GF-D8 (cell line): ENCODE results near the gene MOXD1.

ENCODE experiments used
- DNase-seq: peaks from one replicate; lab custom pipeline; 2025; lab: John Stamatoyannopoulos, UW

The MOXD1 gene

GRCh38 chr6:132399376-132400074 is 1.8 kb downstream of the MOXD1 start:
- DNase-seq, result no peak

GRCh38 chr6:132395015-132395597 is 6.2 kb downstream of the MOXD1 start:
- no peak for DNase-seq

- DNase-seq, result no peak
These were observed 8.5 kb downstream of the MOXD1 start for GRCh38 chr6:132392792-132393191.

GRCh38 chr6:132392270-132392646 is 9.0 kb downstream of the MOXD1 start:
- no peak for DNase-seq

- no peak for DNase-seq
These were observed 9.6 kb downstream of the MOXD1 start for GRCh38 chr6:132391391-132392269.

- DNase-seq, result no peak
These were observed 10.8 kb downstream of the MOXD1 start for GRCh38 chr6:132390451-132390850.

- no peak for DNase-seq
These were observed 11.3 kb downstream of the MOXD1 start for GRCh38 chr6:132390017-132390416.

GRCh38 chr6:132388291-132388690 is 13.0 kb downstream of the MOXD1 start:
- no peak for DNase-seq

GRCh38 chr6:132382630-132383175 is 18.6 kb downstream of the MOXD1 start:
- no peak for DNase-seq

GRCh38 chr6:132381381-132381780 is 19.9 kb downstream of the MOXD1 start:
- no peak for DNase-seq

GRCh38 chr6:132380358-132381029 is 20.8 kb downstream of the MOXD1 start:
- DNase-seq, result no peak

- DNase-seq, result no peak
These were observed 31.7 kb downstream of the MOXD1 start for GRCh38 chr6:132369526-132369925.

- DNase-seq, result no peak
These were observed 32.3 kb downstream of the MOXD1 start for GRCh38 chr6:132368916-132369481.

- DNase-seq, result no peak
These were observed 35.9 kb downstream of the MOXD1 start for GRCh38 chr6:132365281-132365907.

- no peak for DNase-seq
These were observed 36.8 kb downstream of the MOXD1 start for GRCh38 chr6:132364306-132365074.

GRCh38 chr6:132362442-132363185 is 38.7 kb downstream of the MOXD1 start:
- no peak for DNase-seq

GRCh38 chr6:132361101-132361500 is 40.2 kb downstream of the MOXD1 start:
- no peak for DNase-seq

- no peak for DNase-seq
These were observed 41.4 kb downstream of the MOXD1 start for GRCh38 chr6:132359886-132360285.

GRCh38 chr6:132357120-132357519 is 44.2 kb downstream of the MOXD1 start:
- DNase-seq, result no peak
